Right atrium auricular region (tissue), 2 donors: ENCODE results near the gene CHRNG. TPM values are rescaled to one million over a fixed set of nuclear protein-coding genes. Genes with fewer than 3 reads are reported as not detected.
A peak's percentile ranks its signal among the peaks of the same experiment; 100 is the strongest.

Source experiments
- DNase-seq: peaks from one replicate; pipeline ENCODE4 v3.0.0-alpha.2; 2019; ENCODE audit warnings: low spot score
- H3K27ac ChIP-seq, 2 donors: fragments of 200-600 bp; sonication (generic); 1 replicate in 1 of 2; 2 replicates in 1 of 2; pipeline ENCODE4 v1.5.1; 2016 to 2019
- H3K27me3 ChIP-seq, 2 donors: fragments of 200-600 bp; sonication (generic); one replicate each; pipeline versions ENCODE4 v1.5.1 to v1.6.0; 2017 to 2019
- H3K36me3 ChIP-seq: fragments of 200-600 bp; sonication (generic); one replicate; pipeline ENCODE4 v1.5.1; 2016
- H3K4me1 ChIP-seq, 2 donors: fragments of 200-600 bp; sonication (generic); one replicate each; pipeline versions ENCODE4 v1.5.1 to v1.6.0; 2017 to 2019
- H3K4me3 ChIP-seq, 2 donors: fragments of 200-600 bp; sonication (generic); 1 replicate in 1 of 2; 2 replicates in 1 of 2; pipeline ENCODE4 v1.5.1; 2017 to 2019; ENCODE audit warnings: mild to moderate bottlenecking in 1 of 2, moderate library complexity in 1 of 2
- H3K9me3 ChIP-seq, 2 donors: fragments of 200-600 bp; sonication (generic); one replicate each; pipeline ENCODE4 v1.5.1; 2019
- total RNA-seq, 2 donors: library from RNA; depleted of rRNA; stranded (reverse); fragments of >200 nt; gene quantifications; one replicate each; pipeline ENCODE4 v1.1.0, GENCODE V29; 2016
- TF ChIP-seq, protein P1 (sequence below), 2 donors: fragments of 200-600 bp; sonication (generic); IDR thresholded peaks; one replicate each; pipeline ENCODE4 v1.5.1; 2019; ENCODE audit warnings: antibody characterized with exemption in 2 of 2

CHRNG gene
- total RNA-seq, 2 donors from 2014 or later, result not detected

GRCh38 chr2:232525791-232526371 is 13.6 kb upstream of the CHRNG start, which contains the start of gene CHRND:
TSS of gene CHRND (plus strand) at chr2:232526160. CDS start at chr2:232526216, 56 bp downstream.
- peak within 1 kb of the TSS in 1 of 2 donors; percentile 6 for H3K4me3 ChIP-seq
- no peak for DNase-seq
- H3K27ac ChIP-seq, result peak within 1 kb of the TSS; percentile 26 to 29
- TF ChIP-seq, protein P1, sequence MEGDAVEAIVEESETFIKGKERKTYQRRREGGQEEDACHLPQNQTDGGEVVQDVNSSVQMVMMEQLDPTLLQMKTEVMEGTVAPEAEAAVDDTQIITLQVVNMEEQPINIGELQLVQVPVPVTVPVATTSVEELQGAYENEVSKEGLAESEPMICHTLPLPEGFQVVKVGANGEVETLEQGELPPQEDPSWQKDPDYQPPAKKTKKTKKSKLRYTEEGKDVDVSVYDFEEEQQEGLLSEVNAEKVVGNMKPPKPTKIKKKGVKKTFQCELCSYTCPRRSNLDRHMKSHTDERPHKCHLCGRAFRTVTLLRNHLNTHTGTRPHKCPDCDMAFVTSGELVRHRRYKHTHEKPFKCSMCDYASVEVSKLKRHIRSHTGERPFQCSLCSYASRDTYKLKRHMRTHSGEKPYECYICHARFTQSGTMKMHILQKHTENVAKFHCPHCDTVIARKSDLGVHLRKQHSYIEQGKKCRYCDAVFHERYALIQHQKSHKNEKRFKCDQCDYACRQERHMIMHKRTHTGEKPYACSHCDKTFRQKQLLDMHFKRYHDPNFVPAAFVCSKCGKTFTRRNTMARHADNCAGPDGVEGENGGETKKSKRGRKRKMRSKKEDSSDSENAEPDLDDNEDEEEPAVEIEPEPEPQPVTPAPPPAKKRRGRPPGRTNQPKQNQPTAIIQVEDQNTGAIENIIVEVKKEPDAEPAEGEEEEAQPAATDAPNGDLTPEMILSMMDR (IDR thresholded peaks at IDR 0.05), result no peak
- peaks cover 0 to 20% of the 10 kb centered on the region in 2 donors for H3K27me3 ChIP-seq
- H3K36me3 ChIP-seq, result no peaks in the 10 kb centered on the region
- H3K4me1 ChIP-seq, result peaks cover 0 to 47% of the 10 kb centered on the region in 2 donors
- H3K9me3 ChIP-seq, result no peaks in the 10 kb centered on the region

DNA sequence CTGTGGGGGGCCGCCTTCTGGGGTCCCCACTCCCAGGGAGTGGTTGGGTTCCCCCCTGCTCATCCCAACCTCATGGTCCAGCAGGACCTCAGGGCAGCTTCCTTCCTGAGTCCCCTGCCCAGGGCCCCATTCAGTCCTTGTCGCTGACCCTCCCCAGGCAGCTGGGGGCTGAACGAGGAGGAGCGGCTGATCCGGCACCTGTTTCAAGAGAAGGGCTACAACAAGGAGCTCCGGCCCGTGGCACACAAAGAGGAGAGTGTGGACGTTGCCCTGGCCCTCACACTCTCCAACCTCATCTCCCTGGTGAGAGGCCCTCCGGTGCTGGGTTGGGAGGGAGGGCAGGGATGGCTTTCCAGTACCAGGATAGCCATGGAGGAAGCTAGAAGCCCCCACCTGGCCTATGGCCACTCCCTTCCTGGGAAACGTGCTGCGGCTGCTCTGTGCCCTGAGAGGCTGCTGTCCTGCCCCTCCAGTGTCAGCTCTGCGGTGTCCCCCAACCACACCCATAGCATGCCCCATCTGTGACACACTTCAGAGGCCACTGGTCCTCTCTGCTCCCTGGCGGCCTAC is 13.0 kb upstream of the CHRNG start:
- Histone ChIP-seq H3K27ac (peak overlapping the region; percentile 26 to 29), H3K36me3 (no peaks in the 10 kb centered on the region), H3K4me1 (peaks cover 0 to 47% of the 10 kb centered on the region in 2 donors), H3K9me3 (no peaks in the 10 kb centered on the region), H3K27me3 (peaks cover 0 to 19% of the 10 kb centered on the region in 2 donors), H3K4me3 (no peak overlapping the region)
- TF ChIP-seq, protein P1 (IDR thresholded peaks at IDR 0.05), result no peak
- DNase-seq, result no peak

DNA sequence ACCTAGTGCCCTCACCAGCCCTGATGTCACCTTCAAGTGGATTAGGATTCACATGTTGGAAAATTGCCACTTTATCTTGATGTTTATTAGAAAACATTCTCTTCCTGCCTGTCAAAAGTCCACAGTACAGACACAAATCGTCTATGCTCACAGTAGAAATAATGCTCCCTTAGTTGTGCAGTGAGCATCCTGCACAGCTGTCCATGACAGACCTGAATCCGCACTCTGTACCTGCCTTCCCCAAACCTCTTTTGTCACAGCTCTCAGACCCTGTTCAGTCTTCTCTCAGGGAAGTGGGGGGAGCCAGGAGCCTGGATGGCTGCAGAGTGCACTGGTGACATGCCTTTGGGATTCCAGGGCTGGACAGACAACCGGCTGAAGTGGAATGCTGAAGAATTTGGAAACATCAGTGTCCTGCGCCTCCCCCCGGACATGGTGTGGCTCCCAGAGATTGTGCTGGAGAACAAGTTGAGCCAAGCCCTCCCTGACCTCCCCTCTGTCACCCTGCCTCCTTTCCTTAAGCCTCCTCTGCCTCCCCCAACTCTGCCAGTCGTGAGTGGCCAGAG is 11.5 kb upstream of the CHRNG start:
- DNase-seq, result no peak
- H3K36me3 ChIP-seq, result no peaks in the 10 kb centered on the region
- H3K4me3 ChIP-seq, result no peak overlapping the region
- H3K4me1 ChIP-seq, result peaks cover 0 to 34% of the 10 kb centered on the region in 2 donors
- H3K9me3 ChIP-seq, result no peaks in the 10 kb centered on the region
- TF ChIP-seq, protein P1 (IDR thresholded peaks at IDR 0.05), result no peak
- no peak overlapping the region for H3K27ac ChIP-seq
- H3K27me3 ChIP-seq, result peaks cover 0 to 7% of the 10 kb centered on the region in 2 donors

GRCh38 chr2:232528746-232529460 is 10.6 kb upstream of the CHRNG start:
- Histone ChIP-seq H3K27me3 (no peaks in the 10 kb centered on the region), H3K4me1 (peaks cover 0 to 27% of the 10 kb centered on the region in 2 donors), H3K27ac (no peak overlapping the region), H3K36me3 (no peaks in the 10 kb centered on the region), H3K4me3 (no peak overlapping the region), H3K9me3 (no peaks in the 10 kb centered on the region)
- TF ChIP-seq, protein P1 (IDR thresholded peaks at IDR 0.05), result no peak
- no peak for DNase-seq

GRCh38 chr2:232529806-232530547 is 9.5 kb upstream of the CHRNG start:
- no peak for DNase-seq
- Histone ChIP-seq H3K4me1 (peaks cover 0 to 16% of the 10 kb centered on the region in 2 donors), H3K36me3 (no peaks in the 10 kb centered on the region), H3K9me3 (no peaks in the 10 kb centered on the region), H3K27me3 (no peaks in the 10 kb centered on the region), H3K27ac (no peak overlapping the region), H3K4me3 (no peak overlapping the region)
- TF ChIP-seq, protein P1 (IDR thresholded peaks at IDR 0.05), result no peak
